GM23248 (cell line): ENCODE results near the gene NACC2. TPM values are rescaled to one million over a fixed set of nuclear protein-coding genes. Genes with fewer than 3 reads are reported as not detected.

Experiments
- DNase-seq: peaks from one replicate; pipeline ENCODE4 v3.0.0-alpha.2; 2015
- H2AFZ ChIP-seq: fragments of 200-600 bp; sonication (generic); 2 replicates; pipeline ENCODE4 v1.6.1; 2016; ENCODE audit warnings: antibody characterized with exemption
- H3F3A ChIP-seq: fragments of 200-600 bp; sonication (generic); 2 replicates; pipeline ENCODE4 v1.6.1; 2016; ENCODE audit warnings: mild to moderate bottlenecking, antibody characterized with exemption, mixed run types; ENCODE audit not compliant: insufficient read depth
- H3K27ac ChIP-seq: fragments of 200-600 bp; sonication (generic); 2 replicates; pipeline ENCODE4 v1.5.1; 2016; ENCODE audit warnings: mild to moderate bottlenecking
- H3K27me3 ChIP-seq: fragments of 200-600 bp; sonication (generic); replicated peaks from 2 replicates; pipeline ENCODE4 v1.6.1; 2016; ENCODE audit warnings: mild to moderate bottlenecking; ENCODE audit not compliant: insufficient read depth
- H3K36me3 ChIP-seq: fragments of 200-600 bp; sonication (generic); 2 replicates; pipeline ENCODE4 v1.6.1; 2016; ENCODE audit warnings: low read depth, mild to moderate bottlenecking
- H3K4me1 ChIP-seq: fragments of 200-600 bp; sonication (generic); 2 replicates; pipeline ENCODE4 v1.6.1; 2016; ENCODE audit warnings: mild to moderate bottlenecking; ENCODE audit not compliant: insufficient read depth
- H3K4me2 ChIP-seq: fragments of 200-600 bp; sonication (generic); one replicate; pipeline ENCODE4 v1.6.1; 2016; ENCODE audit warnings: mild to moderate bottlenecking; ENCODE audit not compliant: unreplicated experiment
- H3K4me3 ChIP-seq: fragments of 200-600 bp; sonication (generic); 2 replicates; pipeline ENCODE4 v1.5.1; 2016; ENCODE audit warnings: mild to moderate bottlenecking
- H3K79me2 ChIP-seq: fragments of 200-600 bp; sonication (generic); 2 replicates; pipeline ENCODE4 v1.6.1; 2016; ENCODE audit warnings: mild to moderate bottlenecking; ENCODE audit not compliant: insufficient read depth
- H3K9ac ChIP-seq: fragments of 200-600 bp; sonication (generic); 2 replicates; pipeline ENCODE4 v1.6.1; 2016; ENCODE audit warnings: mild to moderate bottlenecking
- H3K9me2 ChIP-seq: fragments of 200-600 bp; sonication (generic); 2 replicates; pipeline ENCODE4 v1.6.1; 2016; ENCODE audit warnings: mixed run types, mild to moderate bottlenecking, moderate library complexity; ENCODE audit not compliant: insufficient read depth
- H3K9me3 ChIP-seq: fragments of 200-600 bp; sonication (generic); one replicate; pipeline ENCODE4 v1.6.1; 2017; ENCODE audit warnings: low read depth
- H4K20me1 ChIP-seq: fragments of 200-600 bp; sonication (generic); 2 replicates; pipeline ENCODE4 v1.6.0; 2016; ENCODE audit not compliant: insufficient read depth
- EZH2 ChIP-seq: fragments of 200-600 bp; sonication (generic); IDR thresholded peaks from 2 replicates; pipeline ENCODE4 v1.6.1; 2018; ENCODE audit warnings: antibody characterized with exemption, mild to moderate bottlenecking; ENCODE audit not compliant: insufficient read depth, poor library complexity, severe bottlenecking
- EZH2phosphoT487 ChIP-seq: fragments of 200-600 bp; sonication (generic); IDR thresholded peaks from 2 replicates; pipeline ENCODE4 v1.6.1; 2018; ENCODE audit warnings: antibody characterized with exemption, moderate library complexity, mild to moderate bottlenecking, low read depth; ENCODE audit not compliant: insufficient read depth
- WGBS, 2 experiments: methylation state at CpG; one replicate each; pipeline ENCODE4 v1.1.6; 2015 to 2017; ENCODE audit warnings: low lambda C conversion rate in 2 of 2, low coverage in 1 of 2; ENCODE audit errors: missing lambda C conversion rate in 2 of 2; 5-methylcytosine and 5-hydroxymethylcytosine counted together
- in situ Hi-C: fragments of 300-500 bp; cut with MboI; formaldehyde crosslinking; loops from 2 replicates; pipeline ENCODE4 v1.15.0; 2020
- polyA plus RNA-seq: library from polyadenylated mRNA; unstranded; fragments of >200 nt; fragmentation: Nextera tagmentation; extraction: Ambion mirVana; gene quantifications from 2 replicates; pipeline ENCODE4 v1.2.1, GENCODE V29; 2016
- total RNA-seq: library from RNA; depleted of rRNA; stranded (reverse); fragments of >200 nt; shearing (Covaris generic); gene quantifications from 2 replicates; pipeline ENCODE4 v1.2.3, GENCODE V29; 2014

Gene NACC2
- total and polyA plus RNA-seq, 2 experiments from 2014 or later: 5.3 to 30.7 TPM

DNA sequence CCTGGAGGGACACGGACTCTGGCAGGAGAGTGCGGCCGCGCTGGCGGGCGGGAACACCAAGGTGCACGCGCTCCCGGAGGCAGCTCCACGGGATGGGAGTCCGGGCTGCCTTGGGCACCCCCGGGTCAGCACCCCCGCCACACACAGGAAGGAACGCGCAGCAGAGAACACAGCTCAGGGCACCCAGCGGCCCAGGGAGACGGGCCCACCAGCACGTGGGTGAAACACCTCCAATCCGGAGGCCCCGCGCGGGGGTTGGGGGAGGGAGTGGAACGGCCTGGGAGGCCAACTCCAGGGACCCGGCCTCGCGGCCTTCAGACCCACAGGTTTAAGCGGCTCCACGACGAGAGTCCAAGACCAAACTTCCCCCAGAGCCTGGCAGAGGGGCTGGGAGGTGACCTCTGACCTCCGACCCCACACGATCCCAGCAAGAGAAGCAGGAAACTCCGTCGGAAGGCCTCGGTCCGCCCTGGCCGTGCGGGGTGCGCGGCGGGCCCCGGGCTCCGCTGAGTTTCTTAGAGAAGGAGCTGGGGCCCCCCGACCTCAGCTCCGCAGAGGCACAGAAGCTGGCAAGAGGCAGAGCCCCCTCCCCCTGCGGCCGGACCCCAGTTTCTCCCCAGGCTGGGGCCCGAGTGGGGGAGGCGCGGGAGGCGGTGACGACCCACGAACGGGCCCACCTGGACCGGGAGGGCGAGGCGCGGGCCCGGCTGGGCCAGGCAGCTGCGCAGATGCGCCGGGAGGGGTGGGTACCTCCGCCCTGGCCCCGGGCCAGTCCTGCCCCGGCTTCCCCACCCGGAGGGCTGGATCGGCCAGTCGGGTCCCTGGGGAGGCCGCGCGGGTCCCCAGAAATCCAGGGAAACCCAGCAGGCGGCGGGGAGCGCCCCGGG is 851 bp downstream of the NACC2 start:
- in situ Hi-C loops: no loop called here
- peak overlapping the region; percentile 85 for H3K4me3 ChIP-seq
- 2 to 5% methylated on average over 45 to 67 of the region's 74 CpGs for WGBS, 2 experiments
- no peaks in the 10 kb centered on the region for H3K9me3 ChIP-seq
- no peaks in the 10 kb centered on the region for H3K36me3 ChIP-seq
- peak overlapping the region; percentile 56 for H3K27ac ChIP-seq
- peak overlapping the region; percentile 87 for H3K4me2 ChIP-seq
- H3K9me2 ChIP-seq: no peaks in the 10 kb centered on the region
- H3K79me2 ChIP-seq: peaks cover 53% of the 10 kb centered on the region
- H3K4me1 ChIP-seq: peaks cover 15% of the 10 kb centered on the region
- peak; percentile 83 for DNase-seq
- peak overlapping the region; percentile 62; the same call in 1 of the 2 replicates for H2AFZ ChIP-seq
- peak overlapping the region; percentile 85 for H3K9ac ChIP-seq
- peaks cover 4% of the 10 kb centered on the region; the same call in 1 of the 2 replicates for H3F3A ChIP-seq
- TF ChIP-seq EZH2: no peak
- TF ChIP-seq EZH2phosphoT487: no peak
- H3K27me3 ChIP-seq: no peaks in the 10 kb centered on the region
- H4K20me1 ChIP-seq: 0 out of 2 replicates have a peak, but pooled peaks cover 5% of the 10 kb centered on the region

DNA sequence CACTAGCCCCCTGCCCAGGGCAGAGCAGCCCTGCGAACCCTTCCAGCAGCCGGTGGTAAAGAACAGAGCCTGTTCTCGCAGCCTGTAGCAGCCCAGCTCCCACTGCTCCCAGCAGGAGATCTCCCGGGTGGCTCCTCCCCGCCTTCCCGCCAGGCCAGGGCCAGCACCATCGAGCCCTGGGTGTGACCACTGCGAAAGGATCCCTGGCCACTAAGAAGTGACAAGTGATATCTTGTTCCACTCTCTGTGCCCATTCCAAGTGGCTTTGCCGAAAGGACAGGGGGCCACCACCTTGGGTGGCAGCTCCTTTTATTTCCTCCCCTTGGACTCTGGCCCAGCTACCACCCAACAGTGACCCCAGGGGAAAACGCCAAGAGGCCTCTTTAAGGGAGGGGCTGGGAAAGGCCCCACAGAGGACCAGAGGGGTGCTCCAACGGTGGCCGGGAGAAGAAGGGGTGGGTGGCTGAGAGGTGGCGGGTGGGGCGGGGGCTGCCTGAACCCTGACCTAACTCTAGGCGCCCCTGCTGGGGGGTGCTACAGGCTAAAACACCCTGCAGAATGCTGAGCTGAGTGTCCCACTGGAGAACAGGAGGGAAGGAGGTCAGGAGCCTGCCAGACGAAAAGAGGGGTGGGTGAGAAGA is 1.6 kb downstream of the NACC2 start:
- Histone ChIP-seq H4K20me1 (0 out of 2 replicates have a peak, but pooled peaks cover 5% of the 10 kb centered on the region), H3K79me2 (peaks cover 61% of the 10 kb centered on the region)
- WGBS, 2 experiments: 23 to 26% methylated on average over 12 to 16 of the region's 16 CpGs

GRCh38 chr9:136092741-136093140 is 2.3 kb downstream of the NACC2 start:
- Histone ChIP-seq H3K27ac (peak overlapping the region; percentile 56), H3K36me3 (no peaks in the 10 kb centered on the region), H3K9me3 (no peaks in the 10 kb centered on the region), H3K79me2 (peaks cover 68% of the 10 kb centered on the region), H3K9me2 (no peaks in the 10 kb centered on the region), H3F3A (peaks cover 4% of the 10 kb centered on the region; the same call in 1 of the 2 replicates), H3K27me3 (no peaks in the 10 kb centered on the region), H3K4me1 (peaks cover 15% of the 10 kb centered on the region), H2AFZ (no peak overlapping the region), H3K4me3 (no peak overlapping the region), H3K9ac (peak overlapping the region; percentile 85), H4K20me1 (0 out of 2 replicates have a peak, but pooled peaks cover 5% of the 10 kb centered on the region), H3K4me2 (peak overlapping the region; percentile 87)
- no peak for DNase-seq
- WGBS, 2 experiments: 80 to 82% methylated on average over 9 of the region's 9 CpGs
- TF ChIP-seq EZH2phosphoT487 (no peak), EZH2 (no peak)
- in situ Hi-C loops: no loop called here

More for the DNA sequence above, 1.6 kb downstream of the NACC2 start:
- no peaks in the 10 kb centered on the region for H3K27me3 ChIP-seq
- peak overlapping the region; percentile 85 for H3K4me3 ChIP-seq
- H3K4me1 ChIP-seq: peaks cover 15% of the 10 kb centered on the region
- DNase-seq: peak; percentile 66
- H3K36me3 ChIP-seq: no peaks in the 10 kb centered on the region
- no peaks in the 10 kb centered on the region for H3K9me3 ChIP-seq
- in situ Hi-C loops: no loop called here
- H3K27ac ChIP-seq: peak overlapping the region; percentile 56
- H2AFZ ChIP-seq: no peak overlapping the region
- H3F3A ChIP-seq: peaks cover 4% of the 10 kb centered on the region; the same call in 1 of the 2 replicates
- H3K9me2 ChIP-seq: no peaks in the 10 kb centered on the region
- peak overlapping the region; percentile 87 for H3K4me2 ChIP-seq
- TF ChIP-seq EZH2 (no peak), EZH2phosphoT487 (no peak)
- peak overlapping the region; percentile 85 for H3K9ac ChIP-seq

DNA sequence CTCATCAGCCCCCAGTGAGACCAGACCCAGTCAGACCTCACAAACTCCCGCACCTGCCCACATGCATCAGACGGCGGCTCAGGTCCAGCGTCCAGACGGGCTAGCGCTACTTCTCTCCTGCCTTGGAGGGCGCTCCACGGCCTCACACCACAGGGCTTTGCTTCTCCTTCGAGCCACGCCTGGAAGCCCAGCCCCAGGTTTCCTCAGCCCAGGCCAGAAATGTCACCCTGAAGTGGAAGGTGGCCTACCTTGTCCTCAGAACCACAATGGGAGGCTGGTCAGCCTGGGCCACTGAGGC is 2.8 kb downstream of the NACC2 start:
- Histone ChIP-seq H3K4me3 (no peak overlapping the region), H3K27me3 (no peaks in the 10 kb centered on the region), H3K79me2 (peaks cover 73% of the 10 kb centered on the region), H3K4me2 (no peak overlapping the region), H3K27ac (no peak overlapping the region), H3K9ac (no peak overlapping the region), H3K9me2 (no peaks in the 10 kb centered on the region), H3K9me3 (no peaks in the 10 kb centered on the region), H2AFZ (no peak overlapping the region), H3K36me3 (no peaks in the 10 kb centered on the region), H3F3A (peaks cover 4% of the 10 kb centered on the region; the same call in 1 of the 2 replicates), H4K20me1 (0 out of 2 replicates have a peak, but pooled peaks cover 5% of the 10 kb centered on the region), H3K4me1 (peaks cover 15% of the 10 kb centered on the region)
- TF ChIP-seq EZH2 (no peak), EZH2phosphoT487 (no peak)
- no peak for DNase-seq
- WGBS, 2 experiments: 93 to 94% methylated on average over 10 of the region's 10 CpGs
- in situ Hi-C loops: no loop called here
